ENCODE data around the gene IL36A.

DNA sequence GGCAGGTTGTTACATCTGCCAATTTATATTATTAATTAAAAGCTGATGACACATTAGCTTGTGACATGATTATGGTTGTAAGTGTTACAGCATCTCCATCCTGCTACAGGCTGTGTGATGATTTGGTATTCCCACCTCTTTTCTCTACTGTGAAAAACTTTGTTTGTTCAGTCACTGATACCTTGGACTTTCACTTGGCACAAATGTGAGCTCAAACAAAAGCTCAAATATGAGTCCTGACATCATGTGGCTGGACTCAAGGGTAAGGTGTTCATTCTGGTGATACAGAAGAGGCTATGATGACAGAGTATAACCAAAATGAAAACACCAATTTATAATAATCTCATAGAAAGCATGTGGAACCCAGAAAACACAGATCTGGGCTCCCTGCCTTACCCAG, 11.4 kb upstream of the IL36A start:
- TF ChIP-seq, protein P1, sequence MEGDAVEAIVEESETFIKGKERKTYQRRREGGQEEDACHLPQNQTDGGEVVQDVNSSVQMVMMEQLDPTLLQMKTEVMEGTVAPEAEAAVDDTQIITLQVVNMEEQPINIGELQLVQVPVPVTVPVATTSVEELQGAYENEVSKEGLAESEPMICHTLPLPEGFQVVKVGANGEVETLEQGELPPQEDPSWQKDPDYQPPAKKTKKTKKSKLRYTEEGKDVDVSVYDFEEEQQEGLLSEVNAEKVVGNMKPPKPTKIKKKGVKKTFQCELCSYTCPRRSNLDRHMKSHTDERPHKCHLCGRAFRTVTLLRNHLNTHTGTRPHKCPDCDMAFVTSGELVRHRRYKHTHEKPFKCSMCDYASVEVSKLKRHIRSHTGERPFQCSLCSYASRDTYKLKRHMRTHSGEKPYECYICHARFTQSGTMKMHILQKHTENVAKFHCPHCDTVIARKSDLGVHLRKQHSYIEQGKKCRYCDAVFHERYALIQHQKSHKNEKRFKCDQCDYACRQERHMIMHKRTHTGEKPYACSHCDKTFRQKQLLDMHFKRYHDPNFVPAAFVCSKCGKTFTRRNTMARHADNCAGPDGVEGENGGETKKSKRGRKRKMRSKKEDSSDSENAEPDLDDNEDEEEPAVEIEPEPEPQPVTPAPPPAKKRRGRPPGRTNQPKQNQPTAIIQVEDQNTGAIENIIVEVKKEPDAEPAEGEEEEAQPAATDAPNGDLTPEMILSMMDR (conservative IDR thresholded peaks at IDR 0.05; ENCODE audit: low read depth, low read length): no peak
- TF ChIP-seq EZH2 (IDR thresholded peaks at IDR 0.05; ENCODE audit: low read length, unreplicated experiment): no peak

All from PC-3 (cell line).